HG03175 (cell line): Measurements from ENCODE around the gene EIF3J.
"Not testable (repeated sequence)": the region's sequence is repeated elsewhere in the genome, so short reads cannot be mapped to it uniquely, and the experiment has no call there.

Experiments
- ATAC-seq: cut with Tn5 transposase; IDR thresholded peaks from one replicate; pipeline ENCODE4 v1.9.1; 2021; ENCODE audit warnings: mild to moderate bottlenecking, moderate library complexity; ENCODE audit not compliant: unreplicated experiment

The EIF3J gene

GRCh38 chr15:44541282-44541958 is 4.5 kb downstream of the EIF3J start:
- no peak for ATAC-seq

- no peak for ATAC-seq
Measured at GRCh38 chr15:44542596-44542995, 5.6 kb downstream of the EIF3J start.

GRCh38 chr15:44544745-44545144 is 7.8 kb downstream of the EIF3J start:
- not testable (repeated sequence) for ATAC-seq

GRCh38 chr15:44545913-44546802 is 9.2 kb downstream of the EIF3J start:
- peak; percentile 77 for ATAC-seq

- not testable (repeated sequence) for ATAC-seq
Measured at GRCh38 chr15:44549152-44549551, 12.2 kb downstream of the EIF3J start.

GRCh38 chr15:44550256-44550655 is 13.3 kb downstream of the EIF3J start:
- ATAC-seq, result no peak

- no peak for ATAC-seq
Measured at GRCh38 chr15:44550734-44551133, 13.8 kb downstream of the EIF3J start.

- no peak for ATAC-seq
Measured at GRCh38 chr15:44554934-44555723, 18.2 kb downstream of the EIF3J start.

- not testable (repeated sequence) for ATAC-seq
Measured at GRCh38 chr15:44560926-44561325, 24.0 kb downstream of the EIF3J start.

- no peak for ATAC-seq
Measured at GRCh38 chr15:44565387-44566154, 28.6 kb downstream of the EIF3J start.

- ATAC-seq, result no peak
Measured at GRCh38 chr15:44566155-44566540, 29.2 kb downstream of the EIF3J start.

GRCh38 chr15:44568338-44568737 is 31.4 kb downstream of the EIF3J start:
- no peak for ATAC-seq

GRCh38 chr15:44569316-44569715 is 32.4 kb downstream of the EIF3J start:
- ATAC-seq, result no peak

- no peak for ATAC-seq
Measured at GRCh38 chr15:44570361-44570760, 33.4 kb downstream of the EIF3J start.

- no peak for ATAC-seq
Measured at GRCh38 chr15:44573386-44573785, 36.4 kb downstream of the EIF3J start.

GRCh38 chr15:44574734-44575133 is 37.8 kb downstream of the EIF3J start:
- no peak for ATAC-seq

GRCh38 chr15:44580105-44580504 is 43.2 kb downstream of the EIF3J start:
- ATAC-seq, result no peak

GRCh38 chr15:44584162-44584749 is 47.3 kb downstream of the EIF3J start:
- no peak for ATAC-seq

GRCh38 chr15:44585633-44586032 is 48.7 kb downstream of the EIF3J start:
- no peak for ATAC-seq

- ATAC-seq, result no peak
Measured at GRCh38 chr15:44588541-44588940, 51.6 kb downstream of the EIF3J start.
